Muscle of leg (tissue), 11 donors: Measurements from ENCODE around the gene YBEY. TPM values are rescaled to one million over a fixed set of nuclear protein-coding genes. Genes with fewer than 3 reads are reported as not detected.
"Not testable (repeated sequence)": the region's sequence is repeated elsewhere in the genome, so short reads cannot be mapped to it uniquely, and the experiment has no call there.

Experiments used
- DNase-seq: peaks from one replicate; pipeline ENCODE4 v3.0.0; 2013
- H3K27ac ChIP-seq: one replicate; pipeline ENCODE4 v1.5.1; 2013; ENCODE audit warnings: mild to moderate bottlenecking, low read length, control low read depth
- H3K27me3 ChIP-seq: one replicate; pipeline ENCODE4 v1.6.1; 2013; ENCODE audit warnings: low read length; ENCODE audit not compliant: control insufficient read depth, insufficient read depth
- H3K36me3 ChIP-seq: one replicate; pipeline ENCODE4 v1.6.1; 2013; ENCODE audit warnings: low read length; ENCODE audit not compliant: control insufficient read depth, insufficient read depth
- H3K4me1 ChIP-seq: one replicate; pipeline ENCODE4 v1.6.1; 2013; ENCODE audit warnings: low read length; ENCODE audit not compliant: control insufficient read depth, insufficient read depth
- H3K4me3 ChIP-seq: one replicate; pipeline ENCODE4 v1.5.1; 2013; ENCODE audit warnings: low read length, control low read depth
- H3K9me3 ChIP-seq: replicated peaks from 2 replicates; pipeline ENCODE4 v1.6.1; 2013; ENCODE audit warnings: low read depth, low read length; ENCODE audit not compliant: control insufficient read depth
- WGBS: methylation state at CpG from one replicate; pipeline ENCODE4 v1.1.5; 2013; ENCODE audit warnings: missing lambda C conversion rate; ENCODE audit not compliant: insufficient coverage; 5-methylcytosine and 5-hydroxymethylcytosine counted together
- polyA plus RNA-seq, 8 donors: library from polyadenylated mRNA; unstranded; fragments of 120-200 nt; gene quantifications; one replicate each; pipeline versions ENCODE4 v1.2.1 to v1.2.3, GENCODE V29; 2013; ENCODE audit warnings: inconsistent platforms in 1 of 8, low replicate concordance in 1 of 8; ENCODE audit not compliant: insufficient read length in 8 of 8, insufficient read depth in 1 of 8
- total RNA-seq: library from RNA; stranded (reverse); fragments of 120-200 nt; gene quantifications from one replicate; pipeline ENCODE4 v1.2.4, GENCODE V29; 2013

Gene YBEY
- total and polyA plus RNA-seq, 9 donors = 13.0 to 26.7 (median 18.6) TPM

GRCh38 chr21:46297338-46298271 is 11.5 kb downstream of the YBEY start:
- H3K27ac ChIP-seq = peak overlapping the region; percentile 89
- H3K27me3 ChIP-seq = no peaks in the 10 kb centered on the region
- peak; percentile 73 for DNase-seq
- H3K4me3 ChIP-seq = peak overlapping the region; percentile 46
- WGBS = under 1% methylated on average over 77 of the region's 84 CpGs
- H3K4me1 ChIP-seq = peaks cover 30% of the 10 kb centered on the region
- H3K36me3 ChIP-seq = peaks cover 23% of the 10 kb centered on the region
- no peaks in the 10 kb centered on the region for H3K9me3 ChIP-seq

DNA sequence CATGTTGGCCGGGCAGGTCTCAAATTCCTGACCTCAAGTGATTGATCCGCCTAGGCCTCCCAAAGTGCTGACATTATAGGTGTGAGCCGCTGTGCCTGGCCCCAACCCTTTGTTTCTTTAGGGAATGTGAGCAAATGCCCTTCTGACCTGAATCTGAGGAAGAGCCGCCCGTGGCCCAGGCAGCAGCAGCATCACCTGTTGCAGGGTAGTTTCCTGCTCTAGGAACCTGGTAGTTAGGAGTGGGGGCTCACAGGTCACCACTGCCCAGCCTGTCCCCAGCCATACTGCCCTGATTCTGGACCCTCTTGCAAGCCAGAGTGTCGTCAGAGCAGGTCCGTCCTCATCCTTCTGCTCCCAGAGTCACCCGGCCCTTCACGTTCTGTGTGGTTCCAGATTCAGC is 13.0 kb downstream of the YBEY start:
- 90% methylated on average over 9 of the region's 9 CpGs for WGBS
- DNase-seq = no peak
- Histone ChIP-seq H3K4me3 (no peak overlapping the region), H3K27ac (no peak overlapping the region), H3K9me3 (no peaks in the 10 kb centered on the region), H3K27me3 (no peaks in the 10 kb centered on the region), H3K36me3 (peaks cover 23% of the 10 kb centered on the region), H3K4me1 (peaks cover 30% of the 10 kb centered on the region)

GRCh38 chr21:46301759-46302158 is 15.6 kb downstream of the YBEY start:
- H3K27me3 ChIP-seq = no peaks in the 10 kb centered on the region
- WGBS = 93% methylated on average over 6 of the region's 14 CpGs
- H3K9me3 ChIP-seq = no peaks in the 10 kb centered on the region
- no peak overlapping the region for H3K4me3 ChIP-seq
- H3K4me1 ChIP-seq = peaks cover 11% of the 10 kb centered on the region
- peaks cover 32% of the 10 kb centered on the region for H3K36me3 ChIP-seq
- DNase-seq = no peak
- H3K27ac ChIP-seq = no peak overlapping the region

DNA sequence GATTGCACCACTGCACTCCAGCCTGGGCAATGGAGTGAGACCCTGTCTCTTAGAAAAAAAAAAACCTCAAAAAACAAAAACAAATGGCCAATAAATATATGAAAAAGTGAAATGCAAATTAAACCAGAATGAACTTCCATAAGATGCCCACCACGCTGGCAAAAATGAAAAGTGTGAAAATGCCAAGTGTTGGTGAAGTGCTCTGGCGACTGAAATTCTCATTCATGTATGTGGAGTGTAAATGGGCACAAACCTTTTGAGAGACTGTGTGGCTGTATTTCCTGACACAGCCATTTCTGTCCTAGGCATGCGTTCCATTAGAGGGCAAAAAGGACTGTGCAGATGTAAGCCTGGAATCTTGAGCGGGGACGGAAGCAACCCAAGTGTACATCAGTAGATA is 18.3 kb downstream of the YBEY start:
- H3K27me3 ChIP-seq = no peaks in the 10 kb centered on the region
- H3K4me3 ChIP-seq = no peak overlapping the region
- DNase-seq = no peak
- WGBS = 97% methylated on average over 5 of the region's 5 CpGs
- no peaks in the 10 kb centered on the region for H3K9me3 ChIP-seq
- H3K4me1 ChIP-seq = no peaks in the 10 kb centered on the region
- H3K36me3 ChIP-seq = peaks cover 41% of the 10 kb centered on the region
- no peak overlapping the region for H3K27ac ChIP-seq

DNA sequence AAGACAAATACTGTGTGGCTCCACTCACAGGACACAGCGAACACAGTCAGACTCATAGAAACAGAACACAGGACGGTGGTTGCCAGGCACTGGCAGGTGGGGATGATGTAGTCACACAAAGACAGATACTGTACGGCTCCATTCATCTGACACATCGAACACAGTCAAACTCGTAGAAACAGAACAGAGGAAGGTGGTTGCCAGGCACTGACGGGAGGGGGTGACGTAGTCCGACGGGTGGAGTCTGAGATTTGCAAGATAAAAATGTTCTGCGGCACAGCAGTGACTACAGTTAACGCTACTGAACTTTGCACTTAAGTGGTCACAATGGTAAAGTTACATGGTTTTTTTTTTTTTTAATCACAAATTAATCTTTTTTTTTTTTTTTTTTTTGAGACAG is 18.8 kb downstream of the YBEY start:
- H3K36me3 ChIP-seq = peaks cover 39% of the 10 kb centered on the region
- no peak for DNase-seq

GRCh38 chr21:46307625-46308024 is 21.5 kb downstream of the YBEY start:
- Histone ChIP-seq H3K27me3 (no peaks in the 10 kb centered on the region), H3K36me3 (peaks cover 24% of the 10 kb centered on the region), H3K27ac (no peak overlapping the region), H3K4me3 (no peak overlapping the region), H3K9me3 (no peaks in the 10 kb centered on the region), H3K4me1 (no peaks in the 10 kb centered on the region)
- no peak for DNase-seq
- WGBS = 83% methylated on average over 1 of the region's 2 CpGs

More for the DNA sequence above, 18.8 kb downstream of the YBEY start:
- H3K4me3 ChIP-seq = no peak overlapping the region
- no peak overlapping the region for H3K27ac ChIP-seq
- 98% methylated on average over 9 of the region's 11 CpGs for WGBS
- H3K4me1 ChIP-seq = no peaks in the 10 kb centered on the region
- H3K27me3 ChIP-seq = no peaks in the 10 kb centered on the region
- H3K9me3 ChIP-seq = no peaks in the 10 kb centered on the region

GRCh38 chr21:46308431-46308830 is 22.3 kb downstream of the YBEY start:
- WGBS = 80% methylated on average over 1 of the region's 2 CpGs
- peaks cover 30% of the 10 kb centered on the region for H3K36me3 ChIP-seq

GRCh38 chr21:46310260-46310659 is 24.1 kb downstream of the YBEY start:
- H3K36me3 ChIP-seq = peaks cover 38% of the 10 kb centered on the region
- DNase-seq, H3K4me1 ChIP-seq, H3K27me3 ChIP-seq, H3K9me3 ChIP-seq, H3K4me3 ChIP-seq, H3K27ac ChIP-seq: not testable (repeated sequence)
- no CpG with 5 or more reads among the region's 8 CpGs for WGBS

More at GRCh38 chr21:46308431-46308830, 22.3 kb downstream of the YBEY start:
- Histone ChIP-seq H3K27ac (no peak overlapping the region), H3K9me3 (no peaks in the 10 kb centered on the region), H3K4me3 (no peak overlapping the region), H3K4me1 (no peaks in the 10 kb centered on the region), H3K27me3 (no peaks in the 10 kb centered on the region)
- no peak for DNase-seq

DNA sequence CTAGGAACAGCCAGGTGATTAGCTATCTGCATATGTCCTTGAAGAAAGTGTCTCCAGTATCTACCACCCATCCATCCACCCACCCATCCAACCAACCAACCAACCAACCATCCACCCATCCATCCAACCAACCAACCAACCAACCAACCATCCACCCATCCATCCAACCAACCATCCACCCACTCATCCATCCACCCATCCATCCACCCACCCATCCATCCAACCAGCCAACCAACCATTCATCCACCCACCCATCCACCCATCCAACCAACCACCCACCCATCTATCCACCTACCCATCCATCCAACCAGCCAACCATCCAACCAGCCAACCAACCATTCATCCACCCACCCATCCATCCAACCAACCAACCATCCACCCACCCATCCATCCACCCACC is 25.4 kb downstream of the YBEY start:
- DNase-seq = no peak
- Histone ChIP-seq H3K36me3 (peaks cover 44% of the 10 kb centered on the region), H3K27ac (no peak overlapping the region), H3K4me1 (no peaks in the 10 kb centered on the region), H3K27me3 (no peaks in the 10 kb centered on the region), H3K9me3 (no peaks in the 10 kb centered on the region), H3K4me3 (no peak overlapping the region)

DNA sequence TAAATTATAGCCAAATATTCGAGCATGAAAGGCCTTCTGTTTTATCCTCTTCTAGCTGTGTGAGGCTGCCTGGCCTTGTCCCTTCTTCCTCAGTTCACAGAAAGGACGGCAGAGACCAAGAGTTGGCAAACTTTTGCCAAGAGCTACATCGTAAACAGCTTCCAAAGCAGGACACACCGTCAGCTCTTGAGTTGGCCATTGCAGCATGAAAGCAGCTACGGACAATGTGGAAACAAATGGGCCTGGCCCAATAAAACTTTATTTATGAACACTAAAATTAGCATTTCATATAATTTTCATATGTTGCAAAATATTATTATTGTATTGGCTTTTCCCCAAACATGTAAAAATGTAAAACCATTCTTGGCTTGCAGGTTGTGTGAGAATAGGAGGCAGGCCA is 26.8 kb downstream of the YBEY start:
- Histone ChIP-seq H3K27me3 (no peaks in the 10 kb centered on the region), H3K36me3 (peaks cover 45% of the 10 kb centered on the region), H3K27ac (no peak overlapping the region), H3K9me3 (no peaks in the 10 kb centered on the region), H3K4me1 (no peaks in the 10 kb centered on the region), H3K4me3 (no peak overlapping the region)
- 100% methylated on average over 1 of the region's 5 CpGs for whole genome bisulfite sequencing
- no peak for DNase-seq
